GM19455 (cell line): ENCODE measurements around the gene ANKRD9.
A peak's percentile ranks its signal among the peaks of the same experiment; 100 is the strongest.
"Not testable (repeated sequence)": the region's sequence is repeated elsewhere in the genome, so short reads cannot be mapped to it uniquely, and the experiment has no call there.

ENCODE experiments used
- ATAC-seq: cut with Tn5 transposase; IDR thresholded peaks from one replicate; pipeline ENCODE4 v1.9.1; 2021; ENCODE audit not compliant: unreplicated experiment

Gene ANKRD9

DNA sequence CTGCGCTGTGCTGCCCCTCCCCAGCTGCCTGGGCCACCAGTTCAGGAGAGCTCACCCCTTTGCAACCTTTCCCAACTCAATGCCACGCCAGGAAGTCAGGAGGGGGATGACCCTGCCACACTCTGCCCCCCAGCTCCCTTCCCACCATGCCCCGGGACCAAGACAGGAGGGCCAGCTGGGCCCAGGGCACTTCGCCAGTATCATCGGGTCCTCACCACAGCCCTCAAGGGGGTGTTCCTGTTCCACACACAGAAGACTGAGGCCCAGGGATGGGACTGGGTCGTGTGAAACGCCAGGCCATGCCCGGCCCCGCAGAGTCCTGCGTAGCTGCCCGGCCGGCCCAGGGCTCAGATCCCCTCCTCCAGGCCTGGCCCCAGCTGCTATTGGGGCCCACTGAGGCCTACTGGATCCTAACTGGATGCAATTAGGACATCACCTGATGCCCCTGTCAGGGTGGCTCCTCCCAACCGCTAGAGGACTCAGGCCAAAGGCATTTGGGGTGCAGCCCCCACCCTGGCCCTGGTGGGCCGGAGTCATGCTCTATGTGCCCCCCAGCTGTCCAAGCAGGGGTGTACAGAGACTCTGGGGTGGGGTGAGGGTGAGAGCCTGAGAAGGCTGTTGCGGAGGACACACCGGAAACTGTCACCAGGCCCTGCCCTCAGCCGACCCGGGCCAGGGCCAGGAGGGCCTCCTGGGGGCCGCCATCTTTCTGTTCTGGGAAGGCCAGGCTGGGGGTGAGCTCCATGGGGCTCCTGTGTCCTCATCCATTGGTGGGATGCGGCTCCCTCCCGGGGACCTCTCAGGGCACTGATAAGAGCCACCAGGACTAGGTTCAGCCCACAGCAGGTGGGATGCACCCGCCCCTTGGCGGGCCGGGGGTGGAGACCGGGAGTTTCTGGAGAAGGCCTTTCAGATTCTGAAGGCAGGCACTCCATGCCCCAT lies 29.3 kb upstream of the ANKRD9 start:
- no peak for ATAC-seq

DNA sequence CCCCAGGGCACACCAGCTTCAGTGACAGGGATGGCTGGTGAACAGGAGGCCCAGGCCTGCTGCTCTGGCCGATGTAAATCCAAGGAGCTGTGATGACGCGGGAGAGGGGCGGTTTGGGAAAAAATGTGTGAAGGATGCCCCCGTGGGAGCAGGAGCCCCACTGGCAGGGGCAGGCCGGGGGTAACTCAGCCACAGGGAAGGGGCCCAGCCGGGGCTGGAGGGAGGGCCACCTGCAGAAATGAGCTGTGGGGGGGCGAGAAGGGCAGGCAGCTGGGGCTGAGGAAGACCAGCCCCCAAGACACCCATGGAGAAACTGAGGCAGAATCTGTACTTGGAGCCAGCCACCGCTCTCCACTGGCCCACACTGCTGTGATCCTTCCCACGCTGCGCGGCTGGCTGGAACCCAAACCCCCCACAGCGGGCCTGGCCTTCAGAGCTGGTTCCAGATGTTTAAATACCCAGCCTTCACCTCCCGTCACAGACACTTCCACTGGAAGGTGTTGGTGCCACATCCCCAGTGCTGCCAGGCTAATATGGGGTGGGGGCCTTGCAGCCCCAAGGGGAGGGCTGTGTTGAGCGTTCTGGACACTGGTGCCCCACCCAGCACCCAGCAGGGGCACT lies 28.5 kb upstream of the ANKRD9 start:
- no peak for ATAC-seq

DNA sequence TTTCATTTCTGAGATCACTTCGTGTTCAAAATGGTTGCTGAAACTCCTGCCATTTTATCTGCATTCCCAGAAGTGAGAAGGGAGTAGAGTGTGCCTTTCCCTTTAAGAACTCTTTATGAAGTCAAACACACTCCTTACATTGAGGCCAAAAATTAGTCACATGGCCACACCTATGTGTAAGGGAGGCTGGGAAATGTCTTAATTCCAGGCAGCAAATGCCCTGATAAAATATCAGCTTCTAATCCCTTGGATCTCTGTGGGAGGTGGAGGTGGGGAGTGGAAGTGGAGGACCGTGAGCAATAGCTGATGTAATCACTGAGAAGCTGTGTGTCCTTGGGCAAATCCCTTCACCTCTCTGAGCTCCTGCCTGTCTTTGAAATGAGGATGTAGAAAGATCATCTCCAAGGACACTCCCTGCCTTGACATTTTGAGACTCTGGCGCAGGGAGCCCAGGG lies 22.7 kb upstream of the ANKRD9 start:
- no peak for ATAC-seq

- ATAC-seq = no peak
Measured at GRCh38 chr14:102530828-102531478, 21.4 kb upstream of the ANKRD9 start.

DNA sequence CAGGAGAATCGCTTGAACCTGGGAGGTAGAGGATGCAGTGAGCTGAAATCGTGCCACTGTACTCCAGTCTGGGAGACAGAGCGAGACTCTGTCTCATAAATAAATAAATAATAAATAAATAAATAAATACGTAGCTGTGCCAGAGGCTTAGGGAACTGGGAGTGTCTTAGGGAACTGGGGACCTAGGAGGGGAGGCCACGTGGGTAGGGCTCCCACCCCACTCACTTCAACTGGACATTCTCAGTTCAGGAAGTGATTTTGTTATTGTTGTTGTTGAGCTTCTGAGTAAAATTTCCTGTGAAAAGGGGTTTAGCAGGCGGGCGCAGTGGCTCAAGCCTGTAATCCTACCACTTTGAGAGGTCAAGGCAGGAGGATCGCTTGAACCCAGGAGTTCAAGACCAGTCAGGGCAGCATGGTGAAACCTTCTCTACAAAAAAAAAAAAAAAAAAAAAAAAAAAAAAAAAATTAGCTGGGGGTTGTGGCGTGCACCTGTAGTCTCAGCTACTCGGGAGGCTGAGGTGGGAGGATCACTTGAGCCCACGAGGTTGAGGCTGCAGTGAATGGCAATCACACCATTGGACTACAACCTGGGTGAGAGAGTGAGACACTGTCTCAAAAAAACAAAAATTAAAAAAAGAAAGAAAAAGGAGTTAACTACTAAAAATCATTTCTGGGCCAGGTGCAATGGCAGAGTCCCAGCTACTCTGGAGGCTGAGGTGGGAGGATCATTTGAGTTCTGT lies 19.0 kb upstream of the ANKRD9 start:
- ATAC-seq = no peak

DNA sequence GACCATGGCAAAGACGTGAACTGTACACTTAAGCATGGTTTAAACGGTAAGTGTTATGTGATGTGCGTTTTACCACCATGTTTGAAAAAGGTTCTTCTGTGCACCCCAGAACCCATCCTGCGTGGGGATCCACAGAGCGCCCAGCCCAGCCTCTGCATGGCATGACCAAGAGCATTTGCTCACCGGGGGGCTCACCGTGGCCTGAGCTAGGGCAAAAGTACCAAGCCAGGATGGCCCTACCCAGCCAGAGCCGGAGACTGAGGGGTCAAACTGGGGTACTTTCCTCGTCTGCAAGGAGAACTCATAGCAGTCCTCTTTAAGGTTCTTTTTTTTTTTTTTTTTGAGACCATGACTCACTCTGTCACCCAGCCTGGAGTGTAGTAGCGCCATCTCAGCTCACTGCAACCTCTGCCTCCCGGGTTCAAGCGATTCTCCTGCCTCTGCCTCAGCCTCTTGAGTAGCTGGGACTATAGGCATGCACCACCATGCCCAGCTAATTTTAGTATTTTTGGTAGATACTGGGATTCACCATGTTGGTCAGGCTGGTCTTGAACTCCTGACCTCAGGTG lies 16.4 kb upstream of the ANKRD9 start:
- no peak for ATAC-seq

DNA sequence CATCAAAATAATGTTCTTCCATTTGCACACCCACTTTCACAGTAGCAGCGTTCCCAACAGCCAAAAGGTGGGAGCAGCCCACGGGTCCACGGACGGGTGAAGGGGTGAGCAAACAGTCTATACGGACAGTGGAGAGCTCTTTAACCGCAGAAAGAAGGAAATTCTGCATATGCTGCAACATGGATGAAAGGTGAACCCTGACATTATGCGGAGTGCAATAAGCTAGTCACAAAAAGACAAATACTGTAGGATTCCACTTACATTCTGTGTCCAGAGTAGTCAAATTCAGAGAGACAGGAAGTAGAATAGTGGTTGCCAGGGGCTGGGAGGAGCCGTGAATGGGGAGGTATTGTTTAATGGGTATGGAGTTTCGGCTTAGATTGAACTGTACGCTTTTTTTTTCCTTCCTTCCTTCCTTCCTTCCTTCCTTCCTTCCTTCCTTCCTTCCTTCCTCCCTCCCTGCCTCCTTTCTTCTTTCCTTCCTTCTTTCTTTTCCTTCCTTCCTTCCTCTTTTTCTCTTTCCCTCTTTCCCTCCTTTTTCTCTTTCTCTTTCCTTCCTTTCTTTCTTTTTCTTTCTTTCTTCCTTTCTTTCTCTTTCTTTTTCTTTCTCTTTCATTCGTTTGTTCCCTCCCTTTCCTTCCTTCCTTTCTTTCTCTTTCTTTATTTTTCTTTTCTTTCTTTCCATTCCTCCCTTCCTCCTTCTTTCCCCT lies 15.8 kb upstream of the ANKRD9 start:
- peak; percentile 15 for ATAC-seq

DNA sequence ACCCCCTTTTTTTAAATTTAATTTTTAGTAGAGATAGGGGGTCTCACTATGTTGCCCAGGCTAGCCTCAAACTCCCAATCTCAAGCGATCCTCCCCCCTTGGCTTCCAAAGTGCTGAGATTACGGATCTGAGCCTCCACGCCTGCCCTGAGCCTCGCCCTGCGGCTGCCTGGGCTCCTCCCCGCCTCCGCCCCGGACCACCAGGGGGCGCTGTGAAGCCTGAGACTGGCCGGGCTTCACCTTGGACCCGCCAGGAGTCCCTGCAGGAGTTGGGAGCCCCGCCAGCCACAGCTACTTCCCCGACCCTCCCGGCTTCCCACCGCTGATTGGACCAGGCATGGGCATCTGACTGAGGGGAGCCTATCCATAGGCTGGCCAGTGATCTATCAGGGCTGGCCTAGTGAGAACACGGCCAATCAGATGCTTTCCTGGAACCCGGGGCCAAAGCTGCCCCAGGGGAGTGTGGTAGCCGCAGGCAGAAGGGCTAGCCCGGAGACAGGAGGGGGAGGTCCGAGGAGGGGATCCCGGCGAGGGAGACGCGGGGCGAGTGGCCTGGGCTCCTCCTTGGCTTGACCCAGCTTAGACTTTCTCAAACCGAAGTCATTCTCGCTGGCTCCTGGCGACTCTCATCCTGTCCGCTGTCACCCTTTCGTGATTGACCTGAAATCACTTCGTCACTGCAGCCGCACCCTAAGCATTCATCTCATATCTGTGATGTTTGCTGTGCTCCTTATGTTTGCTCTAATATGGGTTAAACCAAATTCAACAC lies 15.1 kb upstream of the ANKRD9 start:
- peak; percentile 93 for ATAC-seq

DNA sequence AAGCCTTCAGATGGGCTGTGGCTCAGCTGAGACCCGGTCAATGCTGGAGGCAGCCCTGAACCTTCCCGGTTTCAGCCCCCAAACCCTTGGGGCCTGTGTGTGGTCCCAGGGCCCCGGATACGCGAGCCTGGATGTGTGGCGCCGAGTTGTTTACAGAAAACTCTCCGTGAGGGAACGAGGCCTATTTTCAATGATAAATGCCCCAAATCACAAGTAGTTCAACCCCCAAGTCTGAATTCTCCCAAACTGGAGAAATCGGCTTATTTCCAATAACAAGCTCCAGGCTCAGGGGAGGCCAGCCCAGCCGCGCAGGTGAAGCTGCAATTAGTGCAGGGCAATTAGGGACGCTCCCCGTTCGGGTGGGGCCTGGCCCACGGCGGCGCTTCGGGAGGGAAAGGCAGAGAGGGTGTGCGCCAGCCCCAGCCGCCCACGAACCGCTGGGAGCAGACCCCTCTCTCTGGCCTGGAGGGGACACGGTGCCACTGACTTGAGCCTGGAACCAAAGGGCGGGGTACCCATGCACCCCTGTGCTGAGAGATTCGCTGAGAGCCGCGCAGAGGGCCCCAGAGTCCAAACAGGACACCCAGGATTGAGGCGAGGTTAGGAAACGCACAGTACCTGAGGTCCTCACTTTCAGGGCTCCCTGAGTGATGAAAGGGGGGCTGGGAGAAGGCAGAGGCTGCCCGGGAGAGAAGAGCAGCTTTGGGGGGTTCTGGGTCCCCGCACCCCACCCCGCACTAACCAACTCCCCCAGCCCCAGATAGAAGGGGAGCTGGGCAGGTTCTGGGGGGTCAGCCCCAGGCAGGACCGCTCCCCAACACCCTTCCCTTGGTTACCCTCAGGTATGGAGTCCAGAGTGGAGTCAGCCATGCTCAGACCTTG lies 14.2 kb upstream of the ANKRD9 start:
- ATAC-seq = no peak

- no peak for ATAC-seq
Measured at GRCh38 chr14:102523200-102523568, 13.6 kb upstream of the ANKRD9 start.

GRCh38 chr14:102519709-102520108 lies 10.1 kb upstream of the ANKRD9 start:
- not testable (repeated sequence) for ATAC-seq

DNA sequence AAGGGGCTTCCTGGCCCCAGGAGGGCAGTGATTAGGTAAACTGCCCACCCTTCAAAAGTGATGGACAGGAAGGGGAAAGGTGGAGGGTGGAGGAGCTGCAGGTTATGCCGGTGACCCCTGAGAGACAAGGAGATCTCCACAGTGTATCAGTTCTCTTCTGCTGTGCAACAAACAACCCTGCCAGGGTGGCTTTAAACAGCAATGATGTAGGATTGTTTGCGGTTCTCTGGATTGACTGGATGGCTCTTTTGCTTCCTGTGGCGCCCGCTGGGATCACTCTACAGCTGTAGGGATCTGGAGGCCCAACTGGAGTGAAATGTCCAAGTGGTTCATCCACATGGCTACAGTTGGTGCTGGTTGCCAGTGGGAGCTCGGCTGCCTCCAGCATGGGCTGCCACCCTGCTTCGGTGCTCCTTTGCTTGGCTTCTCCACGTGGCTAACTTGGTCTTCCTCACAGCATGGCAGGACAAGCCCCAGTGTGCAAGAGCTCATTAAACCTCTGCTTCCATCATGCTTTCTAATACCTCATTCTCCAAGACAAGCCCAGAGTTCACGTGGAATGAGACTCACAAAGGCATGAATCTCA lies 8.6 kb upstream of the ANKRD9 start:
- no peak for ATAC-seq

DNA sequence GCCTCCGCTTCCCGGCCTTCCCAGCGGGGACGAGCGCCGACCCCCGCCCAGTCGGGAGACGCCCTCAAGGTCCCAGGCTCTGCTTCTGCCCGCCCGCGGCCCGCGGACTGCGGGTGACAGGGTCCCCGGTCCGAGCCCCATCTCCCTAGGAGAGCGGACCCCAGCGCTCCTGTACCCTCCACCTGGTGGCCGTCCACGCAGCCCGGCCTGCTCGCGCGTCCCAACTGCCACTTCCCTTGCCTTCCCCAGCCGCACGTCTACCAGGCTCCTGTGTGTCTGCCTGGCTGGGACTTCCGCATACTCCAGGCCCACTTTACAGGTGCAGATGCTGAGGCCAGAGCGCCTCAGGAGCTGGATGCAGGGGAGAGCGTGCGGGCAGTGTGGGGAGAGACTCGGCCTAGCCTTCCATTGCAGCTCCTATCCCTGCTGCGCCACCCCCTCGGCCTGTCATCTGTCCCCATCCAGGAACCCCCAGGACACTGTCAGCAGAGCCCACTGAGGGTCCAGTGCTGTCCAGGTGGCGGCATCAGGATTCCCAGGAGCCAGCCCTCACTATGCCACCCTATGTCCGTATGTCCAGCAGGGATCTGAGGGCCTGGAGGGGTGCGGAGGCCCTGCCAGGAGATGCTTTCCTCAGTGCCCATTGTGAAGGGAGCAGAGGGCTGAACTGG lies 8.0 kb upstream of the ANKRD9 start:
- ATAC-seq = peak; percentile 19

- ATAC-seq = peak; percentile 59
Measured at GRCh38 chr14:102516531-102517391, 7.2 kb upstream of the ANKRD9 start.

- no peak for ATAC-seq
Measured at GRCh38 chr14:102514987-102515733, 5.6 kb upstream of the ANKRD9 start.
